ENCODE results near the gene PWP1. TPM values are rescaled to one million over a fixed set of nuclear protein-coding genes. Genes with fewer than 3 reads are reported as not detected.

The PWP1 gene
- total RNA-seq, 2 donors from 2014 or later: 50.3 to 56.8 TPM

- ATAC-seq (replicated peaks in 1 of 2) (no peak), DNase-seq (no peak)
- Mint-ChIP-seq H3K27ac (no peak overlapping the region), H3K4me3 (no peak overlapping the region), H3K36me3 (ENCODE audit: insufficient read depth in 2 of 2) (peaks cover 4 to 8% of the 10 kb centered on the region in 2 donors), H3K9me3 (peaks cover 0 to 1% of the 10 kb centered on the region in 2 donors), H3K27me3 (ENCODE audit: low read depth) (no peaks in the 10 kb centered on the region), H3K4me1 (ENCODE audit: low read depth) (no peaks in the 10 kb centered on the region)
Measured at GRCh38 chr12:107730618-107731341, 45.2 kb downstream of the PWP1 start.

GRCh38 chr12:107731366-107731765 lies 45.8 kb downstream of the PWP1 start:
- DNase-seq (no peak), ATAC-seq (replicated peaks in 1 of 2) (no peak)
- H3K36me3 Mint-ChIP-seq (ENCODE audit: insufficient read depth in 2 of 2): peaks cover 7 to 12% of the 10 kb centered on the region in 2 donors
- H3K27ac Mint-ChIP-seq: no peak overlapping the region
- H3K27me3 Mint-ChIP-seq (ENCODE audit: low read depth): no peaks in the 10 kb centered on the region
- no peak overlapping the region for H3K4me3 Mint-ChIP-seq
- H3K4me1 Mint-ChIP-seq (ENCODE audit: low read depth): no peaks in the 10 kb centered on the region
- H3K9me3 Mint-ChIP-seq: peaks cover 0 to 1% of the 10 kb centered on the region in 2 donors

- Mint-ChIP-seq H3K4me1 (ENCODE audit: low read depth) (no peaks in the 10 kb centered on the region), H3K4me3 (no peak overlapping the region), H3K9me3 (peaks cover 0 to 1% of the 10 kb centered on the region in 2 donors), H3K27me3 (ENCODE audit: low read depth) (no peaks in the 10 kb centered on the region), H3K27ac (no peak overlapping the region), H3K36me3 (ENCODE audit: insufficient read depth in 2 of 2) (peaks cover 6 to 19% of the 10 kb centered on the region in 2 donors)
- DNase-seq (no peak), ATAC-seq (replicated peaks in 1 of 2) (no peak)
Measured at GRCh38 chr12:107732365-107732764, 46.8 kb downstream of the PWP1 start.

- Mint-ChIP-seq H3K9me3 (no peaks in the 10 kb centered on the region), H3K36me3 (ENCODE audit: insufficient read depth in 2 of 2) (peaks cover 12 to 31% of the 10 kb centered on the region in 2 donors), H3K4me3 (no peak overlapping the region), H3K27me3 (ENCODE audit: low read depth) (no peaks in the 10 kb centered on the region), H3K4me1 (ENCODE audit: low read depth) (no peaks in the 10 kb centered on the region), H3K27ac (peak overlapping the region; percentile 22)
- ATAC-seq (replicated peaks in 1 of 2) (no peak), DNase-seq (no peak)
Measured at GRCh38 chr12:107734139-107734538, 48.5 kb downstream of the PWP1 start.

- no peak overlapping the region for H3K4me3 Mint-ChIP-seq
- H3K36me3 Mint-ChIP-seq (ENCODE audit: insufficient read depth in 2 of 2): peaks cover 14 to 40% of the 10 kb centered on the region in 2 donors
- H3K9me3 Mint-ChIP-seq: no peaks in the 10 kb centered on the region
- ATAC-seq (replicated peaks in 1 of 2): no peak
- H3K27ac Mint-ChIP-seq: no peak overlapping the region
- H3K27me3 Mint-ChIP-seq (ENCODE audit: low read depth): no peaks in the 10 kb centered on the region
- H3K4me1 Mint-ChIP-seq (ENCODE audit: low read depth): no peaks in the 10 kb centered on the region
- no peak for DNase-seq
Measured at GRCh38 chr12:107735763-107736162, 50.2 kb downstream of the PWP1 start.

GRCh38 chr12:107736914-107737313 lies 51.3 kb downstream of the PWP1 start:
- ATAC-seq (replicated peaks in 1 of 2): no peak
- no peak overlapping the region for H3K27ac Mint-ChIP-seq

GRCh38 chr12:107748472-107748871 lies 62.9 kb downstream of the PWP1 start:
- Mint-ChIP-seq H3K27me3 (ENCODE audit: low read depth) (no peaks in the 10 kb centered on the region), H3K4me3 (no peak overlapping the region), H3K27ac (no peak overlapping the region), H3K36me3 (ENCODE audit: insufficient read depth in 2 of 2) (peaks cover 9 to 17% of the 10 kb centered on the region in 2 donors), H3K9me3 (no peaks in the 10 kb centered on the region), H3K4me1 (ENCODE audit: low read depth) (no peaks in the 10 kb centered on the region)
- DNase-seq (no peak), ATAC-seq (replicated peaks in 1 of 2) (no peak)

More at GRCh38 chr12:107736914-107737313, 51.3 kb downstream of the PWP1 start:
- H3K9me3 Mint-ChIP-seq: no peaks in the 10 kb centered on the region
- H3K27me3 Mint-ChIP-seq (ENCODE audit: low read depth): no peaks in the 10 kb centered on the region
- no peaks in the 10 kb centered on the region for H3K4me1 Mint-ChIP-seq (ENCODE audit: low read depth)
- DNase-seq: no peak
- no peak overlapping the region for H3K4me3 Mint-ChIP-seq
- peaks cover 16 to 46% of the 10 kb centered on the region in 2 donors for H3K36me3 Mint-ChIP-seq (ENCODE audit: insufficient read depth in 2 of 2)

GRCh38 chr12:107749083-107749482 lies 63.5 kb downstream of the PWP1 start:
- Mint-ChIP-seq H3K4me3 (no peak overlapping the region), H3K4me1 (ENCODE audit: low read depth) (no peaks in the 10 kb centered on the region), H3K27me3 (ENCODE audit: low read depth) (no peaks in the 10 kb centered on the region), H3K9me3 (no peaks in the 10 kb centered on the region), H3K27ac (no peak overlapping the region), H3K36me3 (ENCODE audit: insufficient read depth in 2 of 2) (peaks cover 8 to 18% of the 10 kb centered on the region in 2 donors)
- ATAC-seq (replicated peaks in 1 of 2): peak in 1 of 2 donors; percentile 23
- no peak for DNase-seq

- peak overlapping the region; percentile 88 for H3K27ac Mint-ChIP-seq
- H3K4me3 Mint-ChIP-seq: peak overlapping the region; percentile 90 to 97
- H3K9me3 Mint-ChIP-seq: peaks cover 0 to 1% of the 10 kb centered on the region in 2 donors
- H3K4me1 Mint-ChIP-seq (ENCODE audit: low read depth): peaks cover 27% of the 10 kb centered on the region
- peaks cover 2 to 13% of the 10 kb centered on the region in 2 donors for H3K36me3 Mint-ChIP-seq (ENCODE audit: insufficient read depth in 2 of 2)
- no peaks in the 10 kb centered on the region for H3K27me3 Mint-ChIP-seq (ENCODE audit: low read depth)
- DNase-seq (peak; percentile 48 to 54), ATAC-seq (replicated peaks in 1 of 2) (peak; percentile 17 to 48)
Measured at GRCh38 chr12:107759410-107759809, 73.8 kb downstream of the PWP1 start.

GRCh38 chr12:107760207-107760808 lies 74.7 kb downstream of the PWP1 start:
- Mint-ChIP-seq H3K4me3 (peak overlapping the region; percentile 90 to 97), H3K27ac (peak overlapping the region; percentile 88), H3K27me3 (ENCODE audit: low read depth) (no peaks in the 10 kb centered on the region), H3K9me3 (peaks cover 0 to 1% of the 10 kb centered on the region in 2 donors), H3K4me1 (ENCODE audit: low read depth) (peaks cover 27% of the 10 kb centered on the region), H3K36me3 (ENCODE audit: insufficient read depth in 2 of 2) (peaks cover 2 to 12% of the 10 kb centered on the region in 2 donors)
- ATAC-seq (replicated peaks in 1 of 2): peak; percentile 14 to 21
- peak; percentile 44 to 47 for DNase-seq

- ATAC-seq (replicated peaks in 1 of 2): peak; percentile 97 to 98
Measured at GRCh38 chr12:107760809-107761501, 75.4 kb downstream of the PWP1 start, which contains the start of gene PRDM4. Gene PRDM4, minus strand, starts transcription at chr12:107761137. Its CDS starts 622 bp downstream, at chr12:107760515.

GRCh38 chr12:107761502-107761904 lies 75.9 kb downstream of the PWP1 start:
- Mint-ChIP-seq H3K27ac (peak overlapping the region; percentile 91), H3K9me3 (peaks cover 0 to 1% of the 10 kb centered on the region in 2 donors), H3K4me3 (peak overlapping the region; percentile 84 to 93), H3K4me1 (ENCODE audit: low read depth) (peaks cover 27% of the 10 kb centered on the region), H3K27me3 (ENCODE audit: low read depth) (no peaks in the 10 kb centered on the region), H3K36me3 (ENCODE audit: insufficient read depth in 2 of 2) (peaks cover 1 to 9% of the 10 kb centered on the region in 2 donors)
- ATAC-seq (replicated peaks in 1 of 2): no peak
- DNase-seq: no peak

More at GRCh38 chr12:107760809-107761501, 75.4 kb downstream of the PWP1 start, which contains the start of gene PRDM4:
- Mint-ChIP-seq H3K4me1 (ENCODE audit: low read depth) (peaks cover 27% of the 10 kb centered on the region), H3K36me3 (ENCODE audit: insufficient read depth in 2 of 2) (peaks cover 2 to 10% of the 10 kb centered on the region in 2 donors), H3K27ac (peak within 1 kb of the TSS; percentile 91), H3K27me3 (ENCODE audit: low read depth) (no peaks in the 10 kb centered on the region), H3K9me3 (peaks cover 0 to 1% of the 10 kb centered on the region in 2 donors), H3K4me3 (peak within 1 kb of the TSS; percentile 90 to 97)
- peak; percentile 93 to 95 for DNase-seq
